GM18870 (cell line): ENCODE data around the gene ROCK2.

Source experiments
- ATAC-seq: cut with Tn5 transposase; IDR thresholded peaks from one replicate; pipeline ENCODE4 v1.9.1; 2021; ENCODE audit warnings: moderate library complexity; ENCODE audit not compliant: unreplicated experiment

ROCK2 gene

GRCh38 chr2:11312770-11313471, 31.5 kb downstream of the ROCK2 start:
- no peak for ATAC-seq

GRCh38 chr2:11311543-11311942, 32.9 kb downstream of the ROCK2 start:
- ATAC-seq, result no peak

GRCh38 chr2:11310212-11310611, 34.2 kb downstream of the ROCK2 start:
- ATAC-seq, result no peak

GRCh38 chr2:11309706-11310105, 34.7 kb downstream of the ROCK2 start:
- no peak for ATAC-seq

GRCh38 chr2:11307764-11308415, 36.5 kb downstream of the ROCK2 start:
- ATAC-seq, result no peak

- no peak for ATAC-seq
Observed at GRCh38 chr2:11305958-11306357, 38.5 kb downstream of the ROCK2 start.

GRCh38 chr2:11305338-11305737, 39.1 kb downstream of the ROCK2 start:
- ATAC-seq, result no peak

GRCh38 chr2:11304476-11304875, 40.0 kb downstream of the ROCK2 start:
- ATAC-seq, result no peak

GRCh38 chr2:11303290-11304013, 41.0 kb downstream of the ROCK2 start:
- ATAC-seq, result no peak

- no peak for ATAC-seq
Observed at GRCh38 chr2:11299439-11299838, 45.0 kb downstream of the ROCK2 start.

GRCh38 chr2:11298592-11298991, 45.8 kb downstream of the ROCK2 start:
- no peak for ATAC-seq

- ATAC-seq, result no peak
Observed at GRCh38 chr2:11296401-11296800, 48.0 kb downstream of the ROCK2 start.

- ATAC-seq, result no peak
Observed at GRCh38 chr2:11292464-11293255, 51.8 kb downstream of the ROCK2 start.

- no peak for ATAC-seq
Observed at GRCh38 chr2:11290713-11291112, 53.7 kb downstream of the ROCK2 start.

GRCh38 chr2:11290211-11290610, 54.2 kb downstream of the ROCK2 start:
- no peak for ATAC-seq

- no peak for ATAC-seq
Observed at GRCh38 chr2:11288431-11288830, 56.0 kb downstream of the ROCK2 start.

- ATAC-seq, result no peak
Observed at GRCh38 chr2:11286749-11287148, 57.7 kb downstream of the ROCK2 start.

GRCh38 chr2:11286323-11286722, 58.1 kb downstream of the ROCK2 start:
- no peak for ATAC-seq

GRCh38 chr2:11285499-11285898, 58.9 kb downstream of the ROCK2 start:
- ATAC-seq, result no peak

- no peak for ATAC-seq
Observed at GRCh38 chr2:11281186-11281585, 63.2 kb downstream of the ROCK2 start.

- ATAC-seq, result no peak
Observed at GRCh38 chr2:11280713-11281112, 63.7 kb downstream of the ROCK2 start.
